ENCODE results near the gene LY6G5C. TPM values are rescaled to one million over a fixed set of nuclear protein-coding genes. Genes with fewer than 3 reads are reported as not detected.

LY6G5C gene
- total and polyA plus RNA-seq, 2 donors (not counting 3 experiments of a cell fraction or from before 2014, with no cell fraction given): 8.2 to 11.4 TPM

DNA sequence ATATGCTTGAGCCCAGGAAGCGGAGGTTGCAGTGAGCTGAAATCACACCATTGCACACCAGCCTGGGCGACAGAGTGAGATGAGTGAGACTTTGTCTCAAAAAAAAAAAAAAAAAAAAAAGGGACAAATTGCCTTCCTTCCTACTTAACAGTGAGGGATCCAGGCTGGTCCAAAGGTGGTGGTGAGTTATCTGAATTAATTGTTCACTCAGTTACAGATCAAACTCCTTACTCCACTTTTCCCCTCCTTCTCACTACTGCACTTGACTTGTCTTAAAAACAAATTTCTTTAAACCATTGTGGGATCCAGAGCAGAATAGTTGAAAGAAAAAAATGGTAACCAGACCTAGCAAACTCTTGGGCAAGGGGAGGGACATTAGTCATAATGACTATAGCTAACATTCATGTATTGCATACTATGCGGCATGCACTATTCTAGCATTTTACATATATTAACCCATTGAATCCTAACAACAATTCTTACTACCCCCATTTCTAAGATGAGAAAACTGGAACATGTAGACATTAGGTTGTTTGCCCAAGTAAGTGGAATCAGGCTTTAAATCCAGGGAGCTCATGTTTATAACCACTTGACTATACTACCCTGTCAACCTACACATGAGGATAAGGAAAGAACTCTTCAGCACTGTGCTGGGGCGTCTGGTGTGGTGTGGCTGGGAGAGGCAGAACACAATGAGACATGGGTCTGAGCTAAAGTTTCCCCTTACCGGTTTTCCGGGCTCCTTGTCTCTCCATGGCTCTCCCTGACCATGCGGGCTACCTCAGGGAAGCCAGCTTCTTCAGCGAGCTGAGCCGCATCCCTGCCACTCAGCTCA, 17.5 kb downstream of the LY6G5C start:
- peak overlapping the region in 2 of 3 experiments; percentile 70 to 94 for H3K4me3 ChIP-seq (replicated peaks in 1 of 3; ENCODE audit: insufficient read depth in 1 of 3, low read depth in 1 of 3, low read length in 3 of 3)
- no peak overlapping the region for H3K9ac ChIP-seq (replicated peaks; ENCODE audit: extremely low read depth, insufficient read depth, low read length)
- no peaks in the 10 kb centered on the region for H3K27me3 ChIP-seq (ENCODE audit: control insufficient read depth in 2 of 2, insufficient read depth in 2 of 2, low read length in 2 of 2)
- no peak for TF ChIP-seq POLR2A (IDR thresholded peaks at IDR 0.05; ENCODE audit: low read depth, low read length)
- no peak for TF ChIP-seq FOS (IDR thresholded peaks at IDR 0.05; ENCODE audit: borderline replicate concordance, insufficient read depth, low read length)
- TF ChIP-seq MYC (IDR thresholded peaks at IDR 0.05; ENCODE audit: low read depth, low read length): no peak
- TF ChIP-seq MAX (IDR thresholded peaks at IDR 0.05; ENCODE audit: insufficient read depth, insufficient read length): no peak
- TF ChIP-seq JUN (IDR thresholded peaks at IDR 0.05; ENCODE audit: borderline replicate concordance, insufficient read depth, insufficient read length, low read depth): no peak
- no peak for TF ChIP-seq CTCF (IDR thresholded peaks at IDR 0.05; ENCODE audit: extremely low read depth in 1 of 2, insufficient read depth in 1 of 2, low read depth in 1 of 2, low read length in 2 of 2)
- TF ChIP-seq EZH2 (IDR thresholded peaks at IDR 0.05; ENCODE audit: borderline replicate concordance, low read depth, low read length, severe bottlenecking): no peak
- TF ChIP-seq GATA2 (IDR thresholded peaks at IDR 0.05; ENCODE audit: insufficient read depth, insufficient read length, low read depth, low read length): no peak
- no peak for TF ChIP-seq POLR2AphosphoS5 (IDR thresholded peaks at IDR 0.05; ENCODE audit: insufficient read depth, low read depth, low read length)
- FAIRE-seq: no peak
- no peaks in the 10 kb centered on the region for H3K9me3 ChIP-seq (replicated peaks; ENCODE audit: control insufficient read depth, insufficient read depth, low read length)
- ChIA-PET CTCF (interaction anchor here (0.8 to 5.7 kb wide), 6 partner anchors 11 to 159 kb away, joined by 3 to 38 read pairs (median 4); partner anchors contain the start of genes BAG6 and LSM2), POLR2A (interaction anchor here (0.9 to 1.0 kb wide), 2 partner anchors 11 to 164 kb away, joined by 3 to 5 read pairs; partner anchors contain the start of genes BAG6 and HSPA1B)
- H3K36me3 ChIP-seq (ENCODE audit: control insufficient read depth in 2 of 2, extremely low read depth in 1 of 2, insufficient read depth in 2 of 2, low read length in 2 of 2): peaks cover 7 to 10% of the 10 kb centered on the region in 2 experiments
- no peaks in the 10 kb centered on the region for H3K9me1 ChIP-seq (replicated peaks; ENCODE audit: control insufficient read depth, extremely low read depth, insufficient read depth, low read length)
- no peaks in the 10 kb centered on the region for H4K20me1 ChIP-seq (replicated peaks; ENCODE audit: control insufficient read depth, extremely low read depth, insufficient read depth, low read length)
- H3K79me2 ChIP-seq (ENCODE audit: control insufficient read depth, insufficient read depth, low read length): peaks cover 46% of the 10 kb centered on the region
- peaks cover 44% of the 10 kb centered on the region for H3K4me1 ChIP-seq (ENCODE audit: control insufficient read depth, extremely low read depth, insufficient read depth, low read length)
- intact Hi-C loops (cut with micrococcal nuclease): loop anchor here (5.0 to 10.0 kb wide), 2 partner anchors 171 to 531 kb away; partner anchors contain the start of genes GPSM3 and PBX2
- DNase-seq (ENCODE audit: low read depth, low spot score): no peak
- H3K27ac ChIP-seq (ENCODE audit: insufficient read depth, low read depth, low read length): peak overlapping the region; percentile 14
- H2AFZ ChIP-seq (ENCODE audit: low read depth, low read length): no peak overlapping the region
- dilution Hi-C loops (cut with MboI; ENCODE audit: extremely low pct_ligation_motif_present, low sequenced_read_pairs): no loop called here
- BruUV-seq (replicated peaks): no TSS peak
- H3K4me2 ChIP-seq (ENCODE audit: insufficient read depth, low read length): peak overlapping the region; percentile 86

Data from endothelial cell of umbilical vein (primary cell).